Glomerular visceral epithelial cell (primary cell): ENCODE results near the gene PYGB.
"Not testable (repeated sequence)": the region's sequence is repeated elsewhere in the genome, so short reads cannot be mapped to it uniquely, and the experiment has no call there.

Experiments used
- DNase-seq: peaks from one replicate; pipeline ENCODE4 v3.0.0-alpha.2; 2016; ENCODE audit errors: extremely low spot score

Gene PYGB

DNA sequence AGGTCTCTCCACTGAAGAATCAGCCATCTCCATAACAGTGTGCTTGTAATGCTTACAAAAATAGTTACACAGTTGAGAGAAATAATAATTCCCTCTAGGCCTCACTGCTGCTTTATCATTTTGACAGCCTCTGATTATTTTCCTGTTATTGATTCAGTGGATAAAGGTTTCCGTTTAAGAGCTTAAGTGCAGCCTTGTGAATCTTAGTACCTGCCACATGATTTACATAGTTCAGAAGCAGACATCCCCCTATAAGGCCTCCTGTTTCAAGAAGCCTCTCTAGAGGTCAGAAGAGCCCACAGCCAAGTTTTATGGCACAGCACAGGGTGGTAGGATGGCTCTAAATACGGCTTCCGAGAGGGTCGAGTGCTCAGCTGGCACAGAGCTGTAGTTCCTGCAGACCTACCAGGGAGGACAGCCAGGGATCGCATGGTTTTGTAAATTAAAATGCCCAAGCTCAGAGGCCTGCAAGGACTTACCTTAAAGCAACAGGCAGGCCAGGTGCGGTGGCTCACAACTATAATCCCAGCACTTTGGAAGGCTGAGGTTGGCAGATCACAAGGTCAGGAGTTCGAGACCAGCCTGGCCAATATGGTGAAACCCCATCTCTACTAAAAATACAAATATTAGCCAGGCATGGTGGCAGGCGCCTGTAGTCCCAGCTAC is 17.6 kb upstream of the PYGB start:
- DNase-seq, result no peak

DNA sequence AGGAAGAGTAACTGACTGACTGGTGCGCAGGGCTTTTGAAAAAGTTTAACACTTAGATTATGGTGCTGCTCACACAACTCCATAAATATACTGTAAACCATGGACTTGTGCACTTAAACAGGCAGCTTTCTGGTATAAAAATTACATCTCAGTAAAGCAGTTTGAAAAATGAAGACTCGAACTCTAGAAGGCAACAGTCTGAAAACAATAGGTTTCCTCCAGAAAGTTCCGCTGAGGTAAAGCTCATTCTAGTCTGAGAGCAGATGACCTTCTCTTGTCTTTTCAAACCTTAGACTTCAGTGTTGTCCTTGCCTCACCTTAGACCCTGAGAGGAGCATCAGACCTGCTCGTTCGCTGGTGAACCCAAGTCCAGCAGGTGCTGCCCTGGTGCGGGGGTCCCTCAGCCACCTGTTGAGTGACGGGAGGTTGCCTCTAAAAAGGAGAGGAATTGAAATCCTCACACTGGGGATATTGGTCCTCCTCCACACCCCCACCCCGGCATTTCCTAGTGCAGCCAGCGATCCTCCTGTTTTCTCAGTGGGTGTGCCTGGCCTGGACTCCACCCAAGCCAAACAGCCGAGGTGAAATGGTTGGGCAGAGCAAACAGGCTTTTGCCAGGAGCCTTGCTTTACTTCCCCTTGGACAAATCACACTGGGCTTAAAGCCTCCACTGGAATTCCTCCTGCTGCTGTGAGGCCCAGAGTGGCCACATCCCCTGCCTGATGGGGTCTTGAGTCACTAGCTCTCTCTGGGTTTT is 14.7 kb upstream of the PYGB start:
- DNase-seq, result peak; percentile 83

DNA sequence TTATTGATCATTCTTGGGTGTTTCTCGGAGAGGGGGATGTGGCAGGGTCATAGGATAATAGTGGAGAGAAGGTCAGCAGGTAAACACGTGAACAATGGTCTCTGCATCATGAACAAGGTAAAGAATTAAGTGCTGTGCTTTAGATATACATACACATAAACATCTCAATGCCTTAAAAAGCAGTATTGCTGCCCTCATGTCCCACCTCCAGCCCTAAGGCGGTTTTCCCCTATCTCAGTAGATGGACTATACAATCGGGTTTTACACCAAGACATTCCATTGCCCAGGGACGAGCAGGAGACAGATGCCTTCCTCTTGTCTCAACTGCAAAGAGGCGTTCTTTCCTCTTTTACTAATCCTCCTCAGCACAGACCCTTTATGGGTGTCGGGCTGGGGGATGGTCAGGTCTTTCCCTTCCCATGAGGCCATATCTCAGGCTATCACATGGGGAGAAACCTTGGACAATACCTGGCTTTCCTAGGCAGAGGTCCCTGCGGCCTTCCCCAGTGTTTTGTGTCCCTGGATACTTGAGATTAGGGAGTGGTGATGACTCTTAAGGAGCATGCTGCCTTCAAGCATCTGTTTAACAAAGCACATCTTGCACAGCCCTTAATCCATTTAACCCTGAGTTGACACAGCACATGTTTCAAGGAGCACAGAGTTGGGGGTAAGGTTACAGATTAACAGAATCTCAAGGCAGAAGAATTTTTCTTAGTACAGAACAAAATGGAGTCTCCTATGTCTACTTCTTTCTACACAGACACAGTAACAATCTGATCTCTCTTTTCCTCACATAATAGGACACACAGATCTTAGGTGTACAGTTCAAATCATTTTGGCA is 13.7 kb upstream of the PYGB start:
- DNase-seq, result not testable (repeated sequence)

DNA sequence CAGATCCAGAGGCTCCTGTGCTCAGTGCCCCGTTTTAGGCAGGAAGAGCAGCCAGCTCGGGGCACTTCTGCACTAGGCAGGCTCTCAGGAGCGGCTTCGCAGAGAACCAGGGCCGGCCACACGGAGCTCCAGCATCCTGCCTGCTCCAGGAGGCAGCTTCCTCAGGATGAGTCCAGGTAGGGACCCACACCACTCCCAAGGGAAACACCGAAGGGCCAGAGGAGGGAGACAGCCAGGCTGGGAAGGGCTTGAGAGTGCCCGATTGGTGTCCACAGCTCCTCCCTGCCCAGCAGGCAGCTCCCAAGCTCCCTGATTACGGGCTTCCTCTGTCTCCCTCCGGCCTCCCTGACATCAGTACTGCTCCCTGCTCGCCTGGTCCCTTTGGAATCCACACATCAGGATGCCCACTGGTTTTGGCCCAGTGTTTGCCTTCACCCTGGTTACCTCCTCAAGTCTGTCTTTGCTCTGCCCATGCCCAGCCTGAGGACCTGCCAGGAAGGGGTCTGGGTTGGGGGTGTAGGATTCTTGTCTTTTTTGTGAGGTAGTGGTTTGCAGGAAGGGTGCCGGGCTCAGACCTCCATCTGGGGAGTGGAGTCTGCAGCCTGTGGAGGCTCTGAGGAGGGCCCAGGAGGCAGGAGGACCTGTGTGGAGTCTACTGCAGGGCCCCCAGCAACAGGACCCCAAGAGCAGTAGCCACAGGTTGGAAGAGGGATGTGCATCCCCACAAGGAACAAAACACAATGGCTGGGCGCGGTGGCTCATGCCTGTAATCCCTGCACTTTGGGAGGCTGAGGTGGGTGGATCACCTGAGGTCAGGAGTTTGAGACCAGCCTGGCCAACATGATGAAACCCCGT is 11.2 kb upstream of the PYGB start:
- DNase-seq, result no peak

DNA sequence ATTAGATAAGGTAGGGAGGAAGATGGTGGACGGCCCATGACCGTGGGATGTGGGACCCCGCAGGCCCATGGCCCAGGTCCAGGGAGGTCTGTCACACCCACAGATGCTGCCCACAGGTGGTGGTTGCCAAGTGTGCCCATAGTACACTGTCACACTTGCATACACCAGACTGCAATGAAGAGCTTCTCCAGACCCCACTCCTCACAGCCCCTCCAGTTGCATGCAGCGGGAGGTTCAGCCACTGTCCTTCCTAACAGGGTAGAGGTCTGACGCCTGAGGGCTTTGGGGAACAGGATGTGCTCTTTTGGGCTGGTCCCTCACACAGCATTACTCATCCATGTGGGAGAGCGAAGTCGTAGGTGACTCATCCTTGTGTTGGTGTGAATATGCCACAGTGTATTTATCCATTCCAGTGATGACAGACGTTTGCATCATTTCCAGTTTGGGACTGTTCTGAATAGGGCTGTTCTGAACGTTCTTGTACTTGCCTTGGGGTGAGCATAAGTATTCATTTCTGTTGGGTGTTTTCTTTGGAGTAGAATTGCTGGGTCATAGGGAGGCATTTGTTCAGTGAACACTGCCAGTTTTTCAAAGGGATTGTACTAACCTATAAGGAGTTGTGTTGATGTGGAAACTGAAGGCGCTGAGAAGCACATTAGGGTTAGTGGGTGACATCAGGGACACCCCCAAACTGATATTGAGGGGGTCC is 10.1 kb upstream of the PYGB start:
- peak; percentile 96 for DNase-seq

DNA sequence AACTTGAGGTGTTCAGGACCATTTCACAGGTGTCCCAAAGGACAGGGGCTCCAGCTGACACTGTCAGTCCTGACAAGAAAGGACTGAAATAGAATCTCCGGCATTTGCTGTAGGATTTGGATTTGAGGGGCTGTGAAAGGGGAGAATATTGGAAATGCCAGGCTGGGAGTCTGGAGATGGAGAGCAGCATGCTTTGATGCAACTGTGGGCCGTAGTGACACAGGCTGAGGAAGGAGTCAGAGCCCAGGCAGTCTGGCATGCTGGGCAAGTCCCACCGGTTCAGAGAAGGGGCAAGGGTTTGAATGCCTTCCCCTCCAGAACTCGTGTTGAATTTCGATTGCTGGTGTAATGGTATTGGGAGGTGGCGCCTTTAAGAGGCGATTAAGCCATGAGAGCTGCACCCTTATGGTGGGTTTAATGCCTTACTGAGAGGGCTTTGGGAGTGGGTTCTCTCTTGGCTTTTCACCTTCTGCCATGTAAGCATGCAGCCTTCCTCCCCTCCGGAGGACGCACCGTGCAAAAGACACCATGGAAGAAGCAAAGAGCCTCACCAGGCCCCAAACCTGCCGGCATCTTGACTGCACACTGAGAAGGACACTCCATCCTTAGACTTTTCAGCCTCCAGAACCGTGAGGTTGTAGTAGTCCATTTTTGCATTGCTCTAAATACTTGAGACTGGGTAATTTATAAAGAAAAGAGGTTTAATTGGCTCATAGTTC is 9.4 kb upstream of the PYGB start:
- DNase-seq, result no peak

DNA sequence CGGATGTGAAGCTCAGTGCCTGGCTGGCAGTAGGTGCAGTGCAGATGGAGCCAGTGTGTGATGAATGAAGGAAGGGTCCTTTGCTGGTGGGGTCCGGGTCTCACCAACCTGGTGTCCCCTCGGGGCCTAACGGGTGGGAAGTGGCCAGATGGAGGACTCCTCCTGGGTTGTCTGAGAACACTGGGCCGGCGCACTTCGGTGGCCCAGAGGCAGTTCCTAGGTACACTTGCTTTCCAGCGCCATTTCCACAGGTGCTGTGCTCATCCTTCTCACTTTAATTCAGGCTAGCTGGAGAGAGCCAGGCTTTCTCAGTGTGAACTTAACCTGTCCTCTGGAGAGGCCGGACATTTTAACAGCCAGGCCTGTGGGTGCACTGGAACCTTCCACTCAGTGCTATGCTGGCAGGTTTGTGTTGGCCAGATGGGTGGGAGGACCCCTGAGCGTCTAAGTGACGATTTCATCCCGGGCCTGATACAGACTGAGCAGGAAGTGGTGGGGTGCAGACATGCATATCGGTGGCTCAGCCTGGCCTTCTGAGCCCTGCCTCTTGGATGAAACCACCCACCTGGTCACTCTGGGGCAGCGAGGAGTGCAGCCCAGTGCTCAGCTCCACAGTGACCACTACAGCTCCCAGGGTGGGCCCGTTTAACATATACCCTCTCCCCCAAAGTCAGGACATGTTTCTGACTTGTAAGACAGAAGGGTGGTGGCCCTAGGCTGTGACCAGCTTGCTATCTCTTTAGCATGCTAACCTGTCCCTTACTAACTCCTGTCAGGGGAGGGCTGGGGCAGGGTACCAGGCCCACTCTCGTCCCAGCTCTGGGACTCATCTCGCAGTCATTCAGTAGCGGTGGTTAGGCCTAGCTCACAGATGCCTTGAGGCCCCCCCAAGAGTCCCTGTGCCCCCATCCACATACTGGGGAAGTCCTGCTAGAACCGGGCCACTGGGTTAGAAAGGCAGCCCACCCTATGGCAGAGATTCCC is 8.2 kb upstream of the PYGB start:
- DNase-seq, result peak; percentile 64

DNA sequence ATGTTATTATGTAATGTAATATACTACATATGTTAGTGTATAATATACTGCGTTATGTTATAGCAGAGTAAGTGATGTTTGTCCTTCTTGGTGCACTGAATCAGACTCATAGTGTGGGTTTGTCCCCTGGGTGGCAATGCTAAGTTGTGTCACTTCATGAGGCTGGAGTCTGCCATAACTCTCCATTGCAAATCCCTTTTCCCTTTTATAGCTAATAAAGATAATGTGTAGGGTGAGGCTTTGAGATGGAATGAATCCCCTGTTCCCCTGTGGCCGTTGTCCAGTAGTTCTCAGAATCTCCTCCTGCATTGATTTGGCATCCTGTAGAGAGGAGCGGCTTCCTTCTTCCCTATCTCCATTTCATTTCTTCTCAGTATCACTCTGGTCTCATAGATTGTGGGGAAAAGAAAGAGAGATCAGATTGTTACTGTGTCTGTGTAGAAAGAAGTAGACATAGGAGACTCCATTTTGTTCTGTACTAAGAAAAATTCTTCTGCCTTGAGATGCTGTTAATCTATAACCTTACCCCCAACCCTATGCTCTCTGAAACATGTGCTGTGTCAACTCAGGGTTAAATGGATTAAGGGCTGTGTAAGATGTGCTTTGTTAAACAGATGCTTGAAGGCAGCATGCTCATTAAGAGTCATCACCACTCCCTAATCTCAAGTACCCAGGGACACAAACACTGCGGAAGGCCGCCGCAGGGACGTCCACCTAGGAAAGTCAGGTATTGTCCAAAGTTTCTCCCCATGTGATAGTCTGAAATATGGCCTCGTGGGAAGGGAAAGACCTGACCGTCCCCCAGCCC is 6.8 kb upstream of the PYGB start:
- not testable (repeated sequence) for DNase-seq

DNA sequence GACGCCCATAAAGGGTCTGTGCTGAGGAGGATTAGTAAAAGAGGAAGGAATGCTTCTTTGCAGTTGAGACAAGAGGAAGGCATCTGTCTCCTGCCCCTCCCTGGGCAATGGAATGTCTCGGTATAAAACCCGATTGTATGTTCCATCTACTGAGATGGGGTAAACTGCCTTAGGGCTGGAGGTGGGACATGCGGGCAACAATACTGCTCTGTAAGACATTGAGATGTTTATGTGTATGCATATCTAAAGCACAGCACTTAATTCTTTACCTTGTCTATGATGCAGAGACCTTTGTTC is 6.3 kb upstream of the PYGB start:
- DNase-seq, result not testable (repeated sequence)

DNA sequence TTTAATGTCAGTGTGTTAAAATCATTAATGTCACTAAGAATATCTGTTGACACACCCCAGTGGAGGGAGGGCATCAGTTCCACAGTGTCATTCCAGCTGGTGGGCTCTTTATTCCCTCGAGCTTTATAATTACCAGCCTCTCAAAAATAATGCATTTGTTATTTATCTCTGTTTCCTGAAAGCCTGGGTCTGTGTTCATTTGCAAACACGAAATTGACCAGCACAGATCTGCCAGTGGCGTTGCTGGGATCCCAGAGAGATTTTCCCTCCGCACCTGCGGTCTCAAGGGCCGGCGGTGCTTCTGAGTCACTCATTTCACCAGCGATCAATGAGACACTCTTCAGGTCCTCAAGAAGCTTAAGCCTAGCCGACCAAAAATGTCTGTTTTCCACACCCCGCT is 5.7 kb upstream of the PYGB start:
- DNase-seq, result no peak

DNA sequence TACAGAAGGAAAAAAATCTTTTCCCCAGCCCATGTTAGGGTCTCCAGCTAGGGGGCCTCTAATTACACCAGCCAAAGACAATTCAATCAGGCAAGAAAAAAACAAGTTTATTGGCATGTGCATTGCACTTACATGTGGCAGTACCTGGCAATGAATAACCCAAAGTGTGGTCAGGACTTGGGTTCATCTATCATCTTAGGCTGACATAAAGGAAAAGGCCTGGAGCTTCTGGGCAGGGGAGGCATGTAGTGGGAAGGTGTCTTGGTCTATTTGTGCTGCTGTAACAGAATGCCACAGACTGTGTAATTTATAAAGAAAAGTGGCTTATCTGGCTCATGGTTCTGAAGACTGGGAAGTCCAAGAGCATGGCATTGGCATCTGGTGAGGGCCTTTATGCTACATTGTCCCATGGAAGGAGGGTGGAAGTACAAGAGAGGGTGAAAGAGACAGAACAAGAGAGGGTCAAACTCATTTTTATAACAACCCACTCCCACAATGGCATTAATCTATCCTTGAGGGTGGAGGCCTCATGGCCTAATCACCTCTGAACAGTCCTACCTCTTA is 4.4 kb upstream of the PYGB start:
- peak; percentile 55 for DNase-seq

DNA sequence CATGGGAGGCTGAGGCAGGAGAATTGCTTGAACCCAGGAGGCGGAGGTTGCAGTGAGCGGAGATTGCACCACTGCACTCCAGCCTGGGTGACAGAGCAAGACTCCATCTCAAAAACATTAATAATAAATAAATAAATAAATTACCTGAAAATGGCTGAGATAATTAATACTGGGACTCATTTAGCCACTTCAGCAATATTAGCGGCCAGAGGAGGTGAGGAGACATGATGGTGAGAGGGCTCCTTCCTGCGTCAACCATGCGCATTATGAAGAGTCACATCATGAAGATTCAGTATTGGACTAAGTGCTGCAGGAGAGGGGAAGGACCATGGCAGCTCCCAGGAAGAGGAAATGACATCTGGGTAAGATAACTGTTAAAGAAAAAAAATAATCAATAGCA is 2.9 kb upstream of the PYGB start:
- DNase-seq, result no peak

DNA sequence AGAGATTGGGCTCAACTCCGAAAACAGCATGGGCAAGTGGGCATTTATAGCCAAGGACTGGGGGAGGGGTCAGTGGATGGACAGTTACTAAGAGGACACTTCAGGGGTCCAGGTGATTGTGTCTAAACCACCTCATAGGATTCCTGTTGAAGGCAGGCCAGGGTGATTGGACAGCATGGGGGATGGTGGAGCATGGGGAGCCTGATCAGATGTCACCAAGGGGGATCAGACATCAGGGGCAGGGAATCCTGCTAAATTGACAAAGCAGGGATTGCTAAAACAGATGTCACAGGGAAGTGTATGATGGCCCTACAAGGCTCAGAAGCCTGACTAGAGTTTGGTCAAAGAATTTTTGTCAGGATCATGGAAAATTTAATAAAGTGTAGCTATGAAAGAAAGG is 2.4 kb upstream of the PYGB start:
- no peak for DNase-seq

DNA sequence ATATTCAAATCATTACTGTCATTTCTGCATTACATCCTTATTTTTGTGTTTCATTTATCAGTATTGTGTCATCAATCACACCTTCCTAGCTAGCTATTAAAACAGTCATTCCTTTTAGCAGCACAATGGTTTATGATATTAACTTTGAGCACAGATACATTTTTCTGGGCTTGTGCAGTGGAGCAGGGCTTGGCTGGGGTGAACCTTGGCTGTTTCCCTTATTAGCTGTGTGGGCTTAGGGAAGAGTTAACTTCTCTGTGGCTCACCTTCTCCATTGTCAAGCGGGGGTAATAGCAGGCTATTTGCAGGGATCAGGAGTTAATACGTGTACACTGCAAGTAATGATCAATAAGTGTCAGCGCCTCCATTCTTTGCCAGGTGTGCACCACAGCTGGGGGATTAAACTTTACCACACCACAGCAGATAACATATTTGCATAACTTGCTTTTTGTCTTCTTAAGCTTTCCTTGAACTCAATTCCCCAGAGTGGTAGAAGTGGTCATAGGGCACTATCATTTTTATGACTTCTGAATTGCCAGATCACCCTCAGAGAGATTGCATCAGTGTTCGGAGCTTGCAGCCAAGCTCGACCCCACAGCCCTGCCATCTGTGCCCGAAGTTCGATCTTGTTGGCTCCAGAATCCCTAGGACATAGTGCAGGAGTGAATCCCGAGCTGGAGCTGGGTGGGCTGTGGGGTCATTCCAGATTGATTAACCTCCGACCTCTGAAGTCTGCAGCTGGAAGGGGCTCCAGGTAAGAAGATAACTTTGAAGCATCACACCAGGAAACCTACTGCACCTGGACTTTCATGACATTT is 1.5 kb upstream of the PYGB start:
- no peak for DNase-seq

DNA sequence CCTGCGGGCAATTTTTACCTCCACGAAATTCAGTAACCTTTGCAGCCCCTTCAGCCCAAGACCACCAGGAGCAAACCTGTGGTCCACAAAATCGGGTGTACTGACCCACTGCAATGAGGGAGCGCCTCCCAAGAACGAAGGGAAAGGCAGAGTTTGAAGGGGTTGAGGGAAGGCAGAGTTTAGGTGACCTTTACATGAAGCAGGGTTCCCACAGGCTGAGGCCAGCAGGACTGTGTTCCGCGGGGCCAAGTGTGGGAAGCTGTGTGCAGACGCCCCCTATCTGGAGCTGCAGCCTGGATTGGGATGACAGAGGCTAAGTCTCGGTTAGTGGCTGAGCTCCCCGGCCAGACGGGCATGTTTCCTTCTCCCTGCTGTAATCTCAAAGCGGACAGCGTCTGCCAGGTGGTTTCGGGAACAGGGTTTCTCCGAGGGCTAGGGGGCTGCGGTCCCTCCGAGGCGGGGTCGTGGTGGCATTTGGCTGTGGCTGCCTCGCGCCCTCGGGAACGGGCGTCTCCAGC is 826 bp upstream of the PYGB start:
- DNase-seq, result peak; percentile 65

DNA sequence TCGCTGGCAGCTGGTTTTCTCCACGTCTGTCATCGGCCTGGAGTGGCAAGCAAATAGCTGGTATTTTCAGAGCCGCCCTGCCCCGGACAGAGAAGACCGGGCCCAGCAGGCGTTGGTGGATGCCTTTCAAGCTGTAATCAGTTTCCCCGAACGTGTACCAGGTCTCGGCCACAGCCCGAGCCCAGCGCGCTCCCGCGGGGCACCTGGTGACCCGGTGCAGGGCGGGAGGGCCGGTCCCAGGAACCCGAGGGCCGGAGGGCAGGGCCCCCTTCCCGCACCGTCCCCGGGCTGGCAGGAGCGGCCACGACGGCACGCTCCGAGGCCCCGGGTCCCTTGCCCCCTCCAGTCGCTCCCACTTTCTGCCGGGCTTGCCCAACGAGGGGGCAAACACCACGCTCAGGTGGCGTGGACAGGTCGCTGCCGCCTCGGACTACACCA is 348 bp upstream of the PYGB start:
- peak; percentile 46 for DNase-seq

DNA sequence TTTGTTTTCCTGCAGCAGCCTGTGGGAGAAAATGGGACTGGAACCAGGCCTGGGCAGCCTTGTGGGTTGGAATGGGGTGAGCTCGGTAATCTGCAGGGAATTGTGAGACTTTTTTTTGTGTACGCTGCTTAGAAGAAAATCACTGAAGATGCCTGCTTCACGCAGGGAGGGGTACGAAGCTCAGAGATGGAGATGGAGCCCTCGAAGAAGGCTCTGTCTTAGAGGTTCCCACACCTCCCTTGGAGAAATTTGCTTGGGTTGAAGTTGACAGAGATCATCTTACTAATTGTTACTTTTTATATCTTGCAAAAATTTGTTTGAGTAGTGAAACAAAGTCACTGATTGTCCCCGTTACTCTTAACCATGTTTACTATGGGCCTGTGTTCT is 894 bp downstream of the PYGB start:
- no peak for DNase-seq
